ENCODE measurements around the gene TSHZ2.
A peak's percentile ranks its signal among the peaks of the same experiment; 100 is the strongest.

The TSHZ2 gene

GRCh38 chr20:53438368-53438767 is 466.2 kb downstream of the TSHZ2 start:
- Histone ChIP-seq H3K14ac (ENCODE audit: low read length in 2 of 2) (no peak overlapping the region), H2AFZ (ENCODE audit: low read depth, low read length) (no peak overlapping the region), H4K91ac (ENCODE audit: low read length) (no peak overlapping the region), H3K4ac (ENCODE audit: low read depth in 1 of 2, low read length in 2 of 2) (no peak overlapping the region), H2BK12ac (ENCODE audit: low read length in 2 of 2) (no peak overlapping the region), H3K4me3 (ENCODE audit: insufficient read depth in 1 of 2, low read depth in 1 of 2, low read length in 2 of 2) (no peak overlapping the region), H3K4me2 (ENCODE audit: low read length, poor library complexity, severe bottlenecking) (no peak overlapping the region), H2BK15ac (ENCODE audit: low read depth, poor library complexity, severe bottlenecking) (no peak overlapping the region), H3K36me3 (ENCODE audit: control insufficient read depth in 1 of 2, insufficient read depth in 2 of 2, low read depth in 1 of 2, low read length in 2 of 2) (no peaks in the 10 kb centered on the region), H3K9me3 (ENCODE audit: control insufficient read depth, low read length) (peaks cover 4% of the 10 kb centered on the region), H3K23ac (ENCODE audit: low read length in 2 of 2) (no peak overlapping the region), H4K8ac (ENCODE audit: low read length) (no peak overlapping the region), H3K18ac (ENCODE audit: low read depth in 1 of 2, low read length in 2 of 2) (no peak overlapping the region), H3K27ac (ENCODE audit: low read length, poor library complexity, severe bottlenecking) (no peak overlapping the region), H3K9ac (ENCODE audit: low read length) (no peak overlapping the region), H2AK5ac (ENCODE audit: low read length, severe bottlenecking) (no peak overlapping the region), H2BK5ac (ENCODE audit: low read depth, low read length, poor library complexity, severe bottlenecking) (no peak overlapping the region), H3K79me1 (replicated peaks; ENCODE audit: low read length, poor library complexity, severe bottlenecking) (no peaks in the 10 kb centered on the region), H2BK120ac (ENCODE audit: low read depth, low read length) (no peak overlapping the region), H3K4me1 (ENCODE audit: control insufficient read depth, insufficient read depth, low read depth, low read length) (no peaks in the 10 kb centered on the region), H3K27me3 (ENCODE audit: control insufficient read depth in 1 of 2, insufficient read depth in 1 of 2, low read length in 2 of 2) (no peaks in the 10 kb centered on the region)
- DNase-seq, result no peak
- WGBS, result 83% methylated on average over 4 of the region's 4 CpGs

GRCh38 chr20:53439046-53439445 is 466.9 kb downstream of the TSHZ2 start:
- H3K4me1 ChIP-seq (ENCODE audit: control insufficient read depth, insufficient read depth, low read depth, low read length), result no peaks in the 10 kb centered on the region
- no peaks in the 10 kb centered on the region for H3K27me3 ChIP-seq (ENCODE audit: control insufficient read depth in 1 of 2, insufficient read depth in 1 of 2, low read length in 2 of 2)
- WGBS, result 80% methylated on average over 1 of the region's 1 CpG
- H4K8ac ChIP-seq (ENCODE audit: low read length), result no peak overlapping the region
- H3K14ac ChIP-seq (ENCODE audit: low read length in 2 of 2), result no peak overlapping the region
- no peak overlapping the region for H3K18ac ChIP-seq (ENCODE audit: low read depth in 1 of 2, low read length in 2 of 2)
- DNase-seq, result no peak
- no peak overlapping the region for H3K4ac ChIP-seq (ENCODE audit: low read depth in 1 of 2, low read length in 2 of 2)
- H3K4me2 ChIP-seq (ENCODE audit: low read length, poor library complexity, severe bottlenecking), result no peak overlapping the region
- H3K9ac ChIP-seq (ENCODE audit: low read length), result no peak overlapping the region
- no peaks in the 10 kb centered on the region for H3K79me1 ChIP-seq (replicated peaks; ENCODE audit: low read length, poor library complexity, severe bottlenecking)
- H3K9me3 ChIP-seq (ENCODE audit: control insufficient read depth, low read length), result peaks cover 4% of the 10 kb centered on the region
- no peak overlapping the region for H3K23ac ChIP-seq (ENCODE audit: low read length in 2 of 2)
- H2BK12ac ChIP-seq (ENCODE audit: low read length in 2 of 2), result no peak overlapping the region
- H2AFZ ChIP-seq (ENCODE audit: low read depth, low read length), result no peak overlapping the region
- H2BK5ac ChIP-seq (ENCODE audit: low read depth, low read length, poor library complexity, severe bottlenecking), result no peak overlapping the region
- no peaks in the 10 kb centered on the region for H3K36me3 ChIP-seq (ENCODE audit: control insufficient read depth in 1 of 2, insufficient read depth in 2 of 2, low read depth in 1 of 2, low read length in 2 of 2)
- H2BK120ac ChIP-seq (ENCODE audit: low read depth, low read length), result no peak overlapping the region
- H2AK5ac ChIP-seq (ENCODE audit: low read length, severe bottlenecking), result no peak overlapping the region
- no peak overlapping the region for H3K4me3 ChIP-seq (ENCODE audit: insufficient read depth in 1 of 2, low read depth in 1 of 2, low read length in 2 of 2)
- H2BK15ac ChIP-seq (ENCODE audit: low read depth, poor library complexity, severe bottlenecking), result no peak overlapping the region
- H3K27ac ChIP-seq (ENCODE audit: low read length, poor library complexity, severe bottlenecking), result no peak overlapping the region
- no peak overlapping the region for H4K91ac ChIP-seq (ENCODE audit: low read length)

- Histone ChIP-seq H2AFZ (ENCODE audit: low read depth, low read length) (no peak overlapping the region), H4K91ac (ENCODE audit: low read length) (no peak overlapping the region), H3K14ac (ENCODE audit: low read length in 2 of 2) (no peak overlapping the region), H3K4me2 (ENCODE audit: low read length, poor library complexity, severe bottlenecking) (no peak overlapping the region), H4K8ac (ENCODE audit: low read length) (no peak overlapping the region), H3K23ac (ENCODE audit: low read length in 2 of 2) (no peak overlapping the region), H2BK120ac (ENCODE audit: low read depth, low read length) (no peak overlapping the region), H3K9ac (ENCODE audit: low read length) (no peak overlapping the region), H3K4me3 (ENCODE audit: insufficient read depth in 1 of 2, low read depth in 1 of 2, low read length in 2 of 2) (no peak overlapping the region), H3K27ac (ENCODE audit: low read length, poor library complexity, severe bottlenecking) (no peak overlapping the region), H3K4ac (ENCODE audit: low read depth in 1 of 2, low read length in 2 of 2) (no peak overlapping the region), H2BK15ac (ENCODE audit: low read depth, poor library complexity, severe bottlenecking) (no peak overlapping the region), H3K18ac (ENCODE audit: low read depth in 1 of 2, low read length in 2 of 2) (no peak overlapping the region), H2AK5ac (ENCODE audit: low read length, severe bottlenecking) (no peak overlapping the region), H3K9me3 (ENCODE audit: control insufficient read depth, low read length) (peaks cover 4% of the 10 kb centered on the region), H2BK5ac (ENCODE audit: low read depth, low read length, poor library complexity, severe bottlenecking) (no peak overlapping the region), H3K36me3 (ENCODE audit: control insufficient read depth in 1 of 2, insufficient read depth in 2 of 2, low read depth in 1 of 2, low read length in 2 of 2) (no peaks in the 10 kb centered on the region), H2BK12ac (ENCODE audit: low read length in 2 of 2) (no peak overlapping the region), H3K27me3 (ENCODE audit: control insufficient read depth in 1 of 2, insufficient read depth in 1 of 2, low read length in 2 of 2) (no peaks in the 10 kb centered on the region), H3K79me1 (replicated peaks; ENCODE audit: low read length, poor library complexity, severe bottlenecking) (no peaks in the 10 kb centered on the region), H3K4me1 (ENCODE audit: control insufficient read depth, insufficient read depth, low read depth, low read length) (no peaks in the 10 kb centered on the region)
- no peak for DNase-seq
- 95% methylated on average over 2 of the region's 2 CpGs for WGBS
Measured at GRCh38 chr20:53439616-53440015, 467.5 kb downstream of the TSHZ2 start.

GRCh38 chr20:53444401-53445149 is 472.4 kb downstream of the TSHZ2 start:
- Histone ChIP-seq H2BK5ac (ENCODE audit: low read depth, low read length, poor library complexity, severe bottlenecking) (no peak overlapping the region), H3K14ac (ENCODE audit: low read length in 2 of 2) (no peak overlapping the region), H2BK12ac (ENCODE audit: low read length in 2 of 2) (peak overlapping the region in 1 of 2 experiments; percentile 29), H3K79me1 (replicated peaks; ENCODE audit: low read length, poor library complexity, severe bottlenecking) (no peaks in the 10 kb centered on the region), H4K8ac (ENCODE audit: low read length) (no peak overlapping the region), H2BK15ac (ENCODE audit: low read depth, poor library complexity, severe bottlenecking) (no peak overlapping the region), H3K23ac (ENCODE audit: low read length in 2 of 2) (no peak overlapping the region), H2AFZ (ENCODE audit: low read depth, low read length) (no peak overlapping the region), H3K4me1 (ENCODE audit: control insufficient read depth, insufficient read depth, low read depth, low read length) (no peaks in the 10 kb centered on the region), H3K4ac (ENCODE audit: low read depth in 1 of 2, low read length in 2 of 2) (no peak overlapping the region), H3K4me2 (ENCODE audit: low read length, poor library complexity, severe bottlenecking) (no peak overlapping the region), H3K27ac (ENCODE audit: low read length, poor library complexity, severe bottlenecking) (no peak overlapping the region), H3K36me3 (ENCODE audit: control insufficient read depth in 1 of 2, insufficient read depth in 2 of 2, low read depth in 1 of 2, low read length in 2 of 2) (no peaks in the 10 kb centered on the region), H2BK120ac (ENCODE audit: low read depth, low read length) (no peak overlapping the region), H3K27me3 (ENCODE audit: control insufficient read depth in 1 of 2, insufficient read depth in 1 of 2, low read length in 2 of 2) (no peaks in the 10 kb centered on the region), H3K18ac (ENCODE audit: low read depth in 1 of 2, low read length in 2 of 2) (peak overlapping the region; percentile 3 to 71), H4K91ac (ENCODE audit: low read length) (no peak overlapping the region), H2AK5ac (ENCODE audit: low read length, severe bottlenecking) (no peak overlapping the region), H3K9me3 (ENCODE audit: control insufficient read depth, low read length) (peaks cover 17% of the 10 kb centered on the region), H3K9ac (ENCODE audit: low read length) (peak overlapping the region; percentile 57), H3K4me3 (ENCODE audit: insufficient read depth in 1 of 2, low read depth in 1 of 2, low read length in 2 of 2) (no peak overlapping the region)
- peak; percentile 64 for DNase-seq
- 27% methylated on average over 9 of the region's 9 CpGs for WGBS

Data from mesenchymal stem cell (in vitro differentiated cells and primary cell).